ENCODE results near the gene SORL1. TPM values are rescaled to one million over a fixed set of nuclear protein-coding genes. Genes with fewer than 3 reads are reported as not detected.

SORL1 gene
- total RNA-seq, 1 donor = 216 TPM

DNA sequence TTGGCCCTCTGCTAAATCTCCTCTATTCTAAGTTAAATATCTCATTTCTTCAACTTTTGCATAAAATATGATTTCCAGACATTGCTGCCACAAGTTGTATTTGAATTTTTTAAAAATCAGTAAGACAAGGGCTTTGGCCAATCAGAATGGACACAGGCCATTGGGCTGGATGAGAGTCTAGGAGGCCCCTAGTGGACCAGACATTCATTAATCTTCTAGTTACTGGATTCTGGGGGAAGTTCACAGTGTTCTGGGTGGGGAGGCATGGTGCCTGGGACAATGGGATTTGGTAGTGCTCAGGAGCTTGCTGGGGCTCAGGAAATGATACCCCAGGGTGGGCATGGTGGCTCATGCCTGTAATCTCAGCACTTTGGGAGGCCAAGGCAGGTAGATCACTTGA, 12.4 kb upstream of the SORL1 start:
- H3K27me3 ChIP-seq (ENCODE audit: insufficient read depth, low read length) = no peaks in the 10 kb centered on the region
- H3K9me3 ChIP-seq (ENCODE audit: low read depth, low read length) = no peaks in the 10 kb centered on the region
- peaks cover 36% of the 10 kb centered on the region for H3K4me1 ChIP-seq (ENCODE audit: insufficient read depth, low read length)
- H3K4me3 ChIP-seq (ENCODE audit: low read length) = no peak overlapping the region

DNA sequence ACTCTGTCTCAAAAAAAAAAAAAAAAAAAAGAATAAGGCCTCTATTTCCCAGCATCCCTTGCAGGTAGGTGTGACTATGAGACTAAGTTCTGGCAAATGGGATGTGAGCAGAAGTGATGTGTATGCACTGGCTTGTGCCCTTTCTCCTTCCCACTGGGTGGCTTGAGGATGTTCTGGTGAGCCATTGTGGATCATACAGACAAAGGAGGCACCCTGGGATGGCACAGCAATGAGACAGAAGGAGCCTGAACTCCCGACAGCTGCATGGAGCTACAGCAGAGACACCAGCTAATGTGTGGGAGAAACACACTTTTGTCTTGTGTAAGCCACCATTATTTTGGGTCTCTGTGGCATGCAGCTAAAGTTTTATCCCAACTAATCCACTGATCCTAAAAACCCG, 10.6 kb upstream of the SORL1 start:
- H3K27me3 ChIP-seq (ENCODE audit: insufficient read depth, low read length) = no peaks in the 10 kb centered on the region
- peaks cover 35% of the 10 kb centered on the region for H3K4me1 ChIP-seq (ENCODE audit: insufficient read depth, low read length)
- no peaks in the 10 kb centered on the region for H3K9me3 ChIP-seq (ENCODE audit: low read depth, low read length)
- no peak overlapping the region for H3K4me3 ChIP-seq (ENCODE audit: low read length)

- Histone ChIP-seq H3K9me3 (ENCODE audit: low read depth, low read length) (no peaks in the 10 kb centered on the region), H3K4me1 (ENCODE audit: insufficient read depth, low read length) (peaks cover 39% of the 10 kb centered on the region)
These were observed 8.3 kb upstream of the SORL1 start for GRCh38 chr11:121443688-121444275.

GRCh38 chr11:121444526-121444925, 7.6 kb upstream of the SORL1 start:
- peaks cover 47% of the 10 kb centered on the region for H3K4me1 ChIP-seq (ENCODE audit: insufficient read depth, low read length)
- no peaks in the 10 kb centered on the region for H3K9me3 ChIP-seq (ENCODE audit: low read depth, low read length)
- H3K4me3 ChIP-seq (ENCODE audit: low read length) = no peak overlapping the region
- H3K27me3 ChIP-seq (ENCODE audit: insufficient read depth, low read length) = no peaks in the 10 kb centered on the region

More at GRCh38 chr11:121443688-121444275, 8.3 kb upstream of the SORL1 start:
- H3K27me3 ChIP-seq (ENCODE audit: insufficient read depth, low read length) = no peaks in the 10 kb centered on the region
- H3K4me3 ChIP-seq (ENCODE audit: low read length) = no peak overlapping the region

GRCh38 chr11:121445071-121445768, 6.9 kb upstream of the SORL1 start:
- H3K27me3 ChIP-seq (ENCODE audit: insufficient read depth, low read length) = no peaks in the 10 kb centered on the region
- H3K9me3 ChIP-seq (ENCODE audit: low read depth, low read length) = no peaks in the 10 kb centered on the region
- H3K4me1 ChIP-seq (ENCODE audit: insufficient read depth, low read length) = peaks cover 54% of the 10 kb centered on the region
- no peak overlapping the region for H3K4me3 ChIP-seq (ENCODE audit: low read length)

- Histone ChIP-seq H3K4me3 (ENCODE audit: low read length) (no peak overlapping the region), H3K4me1 (ENCODE audit: insufficient read depth, low read length) (peaks cover 69% of the 10 kb centered on the region), H3K27me3 (ENCODE audit: insufficient read depth, low read length) (no peaks in the 10 kb centered on the region), H3K9me3 (ENCODE audit: low read depth, low read length) (no peaks in the 10 kb centered on the region)
These were observed 5.4 kb upstream of the SORL1 start for GRCh38 chr11:121446752-121447156.

DNA sequence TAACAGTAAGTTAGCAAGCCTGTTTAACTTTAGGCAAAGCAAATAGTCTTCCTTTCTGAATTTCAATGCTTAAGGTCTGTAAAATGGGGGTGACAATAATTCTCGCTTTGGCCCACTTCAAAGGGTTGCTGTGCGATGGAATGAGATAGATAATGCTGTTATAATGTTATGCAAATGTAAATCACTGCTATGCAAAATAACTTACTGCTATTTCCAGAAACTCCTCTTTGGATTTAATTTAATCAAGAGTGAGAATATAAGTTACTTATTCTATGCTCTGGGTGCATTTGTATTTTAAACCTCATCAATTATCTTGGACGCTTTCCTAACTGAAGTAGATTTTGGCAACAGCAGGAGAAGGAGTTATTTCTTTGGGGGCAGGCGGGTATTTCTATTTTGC, 4.1 kb upstream of the SORL1 start:
- H3K4me1 ChIP-seq (ENCODE audit: insufficient read depth, low read length) = peaks cover 72% of the 10 kb centered on the region
- no peak overlapping the region for H3K4me3 ChIP-seq (ENCODE audit: low read length)
- no peaks in the 10 kb centered on the region for H3K9me3 ChIP-seq (ENCODE audit: low read depth, low read length)

DNA sequence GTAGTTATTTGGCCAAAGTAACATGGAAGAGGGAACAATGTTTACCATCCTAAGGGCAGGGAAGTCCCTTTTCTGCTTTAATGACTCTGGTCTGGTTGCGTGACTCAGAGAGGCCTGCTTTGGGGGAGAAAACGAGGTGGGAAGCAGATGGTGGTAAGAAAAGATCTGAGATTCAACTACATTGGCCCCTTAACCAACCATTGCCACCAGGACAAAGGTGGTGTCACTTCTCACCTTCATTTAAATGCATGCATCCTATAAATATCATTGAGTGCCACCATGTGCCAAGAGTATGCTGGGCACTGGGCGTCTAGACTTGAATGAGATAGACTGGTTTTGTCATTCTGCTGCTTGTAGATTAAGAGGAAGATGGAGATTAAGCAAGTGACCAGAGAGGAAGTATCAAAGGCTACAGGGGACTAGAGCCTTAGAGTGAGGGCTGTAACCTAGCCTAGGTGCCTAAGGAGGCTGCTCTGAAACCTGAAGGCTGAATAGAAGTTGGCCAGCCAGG, 3.6 kb upstream of the SORL1 start:
- no peak overlapping the region for H3K4me3 ChIP-seq (ENCODE audit: low read length)
- H3K9me3 ChIP-seq (ENCODE audit: low read depth, low read length) = no peaks in the 10 kb centered on the region
- H3K27me3 ChIP-seq (ENCODE audit: insufficient read depth, low read length) = no peaks in the 10 kb centered on the region
- peaks cover 76% of the 10 kb centered on the region for H3K4me1 ChIP-seq (ENCODE audit: insufficient read depth, low read length)

More for the DNA sequence above, 4.1 kb upstream of the SORL1 start:
- no peaks in the 10 kb centered on the region for H3K27me3 ChIP-seq (ENCODE audit: insufficient read depth, low read length)

GRCh38 chr11:121449123-121449522, 3.0 kb upstream of the SORL1 start:
- no peaks in the 10 kb centered on the region for H3K9me3 ChIP-seq (ENCODE audit: low read depth, low read length)
- H3K4me1 ChIP-seq (ENCODE audit: insufficient read depth, low read length) = peaks cover 83% of the 10 kb centered on the region
- no peak overlapping the region for H3K4me3 ChIP-seq (ENCODE audit: low read length)
- H3K27me3 ChIP-seq (ENCODE audit: insufficient read depth, low read length) = no peaks in the 10 kb centered on the region

GRCh38 chr11:121449626-121450025, 2.5 kb upstream of the SORL1 start:
- Histone ChIP-seq H3K4me1 (ENCODE audit: insufficient read depth, low read length) (peaks cover 88% of the 10 kb centered on the region), H3K27me3 (ENCODE audit: insufficient read depth, low read length) (no peaks in the 10 kb centered on the region), H3K9me3 (ENCODE audit: low read depth, low read length) (no peaks in the 10 kb centered on the region), H3K4me3 (ENCODE audit: low read length) (no peak overlapping the region)

- no peaks in the 10 kb centered on the region for H3K27me3 ChIP-seq (ENCODE audit: insufficient read depth, low read length)
- no peaks in the 10 kb centered on the region for H3K9me3 ChIP-seq (ENCODE audit: low read depth, low read length)
- peaks cover 90% of the 10 kb centered on the region for H3K4me1 ChIP-seq (ENCODE audit: insufficient read depth, low read length)
- H3K4me3 ChIP-seq (ENCODE audit: low read length) = peak overlapping the region; percentile 91
These were observed 1.7 kb upstream of the SORL1 start for GRCh38 chr11:121450401-121450800.

DNA sequence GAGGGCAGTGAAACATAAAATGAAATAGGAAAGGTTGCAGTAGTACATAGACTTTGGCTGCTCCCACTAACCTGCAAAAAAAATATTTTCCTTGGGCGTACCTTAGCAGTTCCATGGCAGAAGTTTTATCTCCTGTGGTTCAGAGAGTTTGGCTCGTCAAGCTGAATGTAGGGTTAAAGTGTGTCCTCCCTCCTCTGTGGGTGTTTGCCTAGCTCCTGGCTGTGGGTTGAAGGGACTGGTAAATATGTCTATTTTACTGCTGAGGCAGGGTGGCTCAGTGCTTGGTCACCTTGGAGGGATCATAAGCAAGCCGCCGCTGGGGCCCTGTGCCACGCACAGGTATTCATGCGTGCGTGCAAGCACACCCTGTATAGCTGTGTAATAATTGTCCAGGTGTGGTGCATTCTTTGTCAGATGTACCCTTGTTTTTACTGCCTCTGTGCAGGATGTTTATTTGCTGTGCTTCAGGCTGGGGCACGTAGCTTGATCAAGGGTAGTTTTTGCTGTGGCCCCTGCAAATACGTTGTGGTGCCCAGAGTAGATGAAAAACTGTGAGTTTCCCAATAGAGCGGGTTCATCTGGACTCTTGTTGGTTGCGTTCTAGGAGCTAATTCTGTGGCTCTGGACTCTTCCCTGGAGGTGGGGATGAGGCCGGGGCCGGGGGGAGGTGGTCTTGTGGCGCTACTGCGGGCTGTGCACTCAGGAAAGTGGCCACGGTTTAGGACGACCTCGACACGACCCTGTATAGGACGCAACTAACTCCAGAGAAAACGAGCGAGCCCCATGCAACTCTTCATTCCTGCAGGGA, 732 bp upstream of the SORL1 start:
- H3K27me3 ChIP-seq (ENCODE audit: insufficient read depth, low read length) = no peaks in the 10 kb centered on the region
- H3K4me3 ChIP-seq (ENCODE audit: low read length) = peak overlapping the region; percentile 91
- peaks cover 90% of the 10 kb centered on the region for H3K4me1 ChIP-seq (ENCODE audit: insufficient read depth, low read length)

DNA sequence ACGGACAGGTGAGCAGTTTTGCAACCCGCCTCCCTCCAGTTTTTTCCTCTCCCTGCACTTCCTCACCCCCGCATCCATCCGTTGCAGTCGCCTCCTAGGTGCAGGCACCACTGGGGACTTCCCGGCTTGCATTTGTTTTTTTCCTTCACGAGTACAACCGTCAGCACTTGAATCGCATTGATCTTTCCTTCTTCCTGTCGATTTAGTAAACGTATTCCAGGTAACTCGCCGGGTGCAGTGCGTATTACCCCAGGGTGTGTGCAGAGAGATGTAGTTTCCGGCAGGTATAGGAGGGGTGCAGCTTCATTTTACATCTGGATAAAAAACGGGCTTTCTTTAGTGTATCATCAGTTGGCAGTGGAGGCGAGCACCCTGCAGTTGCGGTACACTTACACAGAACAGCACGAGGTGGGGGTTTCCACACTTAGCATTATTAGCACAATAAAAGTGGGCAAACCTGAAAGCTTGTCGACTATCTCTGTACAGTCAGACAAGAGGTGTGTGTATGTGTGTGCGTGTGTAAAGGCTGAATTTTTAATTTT, 566 bp downstream of the SORL1 start, which contains the start of gene SORL1-AS1:
TSS of gene SORL1-AS1 (minus strand) at position 359 of the 542 bp plus-strand sequence.
- peaks cover 90% of the 10 kb centered on the region for H3K4me1 ChIP-seq (ENCODE audit: insufficient read depth, low read length)
- peak within 1 kb of the TSS; percentile 91 for H3K4me3 ChIP-seq (ENCODE audit: low read length)
- H3K9me3 ChIP-seq (ENCODE audit: low read depth, low read length) = no peaks in the 10 kb centered on the region
- no peaks in the 10 kb centered on the region for H3K27me3 ChIP-seq (ENCODE audit: insufficient read depth, low read length)

More for the DNA sequence above, 732 bp upstream of the SORL1 start:
- H3K9me3 ChIP-seq (ENCODE audit: low read depth, low read length) = no peaks in the 10 kb centered on the region

DNA sequence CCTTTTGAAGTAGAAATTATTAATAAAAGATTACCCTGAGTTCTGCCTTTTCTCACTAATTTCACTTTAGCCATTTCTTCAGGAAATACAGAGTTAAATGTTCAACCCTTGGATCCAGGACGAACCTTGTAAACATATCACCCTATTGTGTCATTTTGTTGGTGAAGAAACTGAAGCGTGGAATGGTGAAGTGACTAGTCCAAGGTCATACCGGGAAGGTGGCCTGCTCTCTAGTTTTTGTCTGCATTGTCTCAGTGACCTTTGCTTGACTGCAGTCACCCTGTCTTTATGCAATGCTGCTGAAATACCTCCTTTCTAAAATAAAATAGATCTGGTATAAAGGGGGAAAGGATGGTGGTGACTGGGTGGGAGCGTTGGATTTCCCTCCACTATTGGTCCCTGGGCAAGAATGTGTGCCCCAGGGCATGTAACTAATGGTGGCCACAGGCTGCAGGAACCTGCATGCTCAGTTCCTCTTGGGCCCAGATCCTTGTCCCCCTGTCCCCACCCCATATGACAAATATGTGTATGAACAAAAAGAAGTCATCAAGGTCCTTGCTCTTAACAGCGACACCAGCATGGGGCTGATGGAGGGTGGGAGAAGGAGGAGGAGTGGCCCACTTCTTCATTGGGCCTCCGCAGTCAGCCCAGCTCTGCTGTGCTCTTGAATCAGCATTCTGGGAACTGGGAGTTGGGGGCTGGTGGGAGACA, 1.6 kb downstream of the SORL1 start:
- Histone ChIP-seq H3K9me3 (ENCODE audit: low read depth, low read length) (no peaks in the 10 kb centered on the region), H3K4me3 (ENCODE audit: low read length) (peak overlapping the region; percentile 91), H3K27me3 (ENCODE audit: insufficient read depth, low read length) (no peaks in the 10 kb centered on the region), H3K4me1 (ENCODE audit: insufficient read depth, low read length) (peaks cover 88% of the 10 kb centered on the region)

Data from mononuclear cell (primary cell).